ENCODE measurements around the gene LMCD1. TPM values are rescaled to one million over a fixed set of nuclear protein-coding genes. Genes with fewer than 3 reads are reported as not detected.

Gene LMCD1
- total RNA-seq, 2 experiments from 2014 or later: 3.0 to 4.3 TPM

GRCh38 chr3:8503871-8504610, 2.4 kb downstream of the LMCD1 start:
- Mint-ChIP-seq H3K36me3 (ENCODE audit: low read depth) (no peaks in the 10 kb centered on the region), H3K4me1 (peaks cover 15% of the 10 kb centered on the region), H3K27me3 (peaks cover 10% of the 10 kb centered on the region), H3K4me3 (no peak overlapping the region), H3K27ac (no peak overlapping the region), H3K9me3 (no peaks in the 10 kb centered on the region)
- ChIA-PET POLR2A (no interaction called here), CTCF (no interaction called here)
- DNase-seq: no peak

DNA sequence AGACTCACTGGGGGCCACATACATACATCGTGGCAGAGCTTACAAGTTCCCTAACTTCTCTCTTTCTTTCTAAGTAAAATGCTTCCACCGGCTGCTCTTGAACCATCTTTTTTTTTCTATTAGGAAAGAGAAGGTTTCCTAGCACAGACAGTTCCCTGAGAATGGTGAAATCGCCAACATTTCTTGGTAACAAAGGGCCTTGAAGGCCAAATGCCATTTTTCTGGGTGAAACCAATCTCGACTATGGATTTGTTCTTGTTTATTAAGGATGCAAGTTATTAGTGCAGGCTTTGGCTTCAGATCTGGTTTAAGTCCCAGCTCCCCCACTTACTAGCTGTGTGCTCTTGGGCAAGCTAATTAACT, 3.0 kb downstream of the LMCD1 start:
- peaks cover 15% of the 10 kb centered on the region for H3K4me1 Mint-ChIP-seq
- no peak for DNase-seq
- ChIA-PET POLR2A (no interaction called here), CTCF (no interaction called here)
- H3K27me3 Mint-ChIP-seq: peaks cover 10% of the 10 kb centered on the region
- H3K9me3 Mint-ChIP-seq: no peaks in the 10 kb centered on the region
- H3K36me3 Mint-ChIP-seq (ENCODE audit: low read depth): no peaks in the 10 kb centered on the region
- no peak overlapping the region for H3K4me3 Mint-ChIP-seq
- H3K27ac Mint-ChIP-seq: no peak overlapping the region

- peaks cover 15% of the 10 kb centered on the region for H3K4me1 Mint-ChIP-seq
- H3K4me3 Mint-ChIP-seq: no peak overlapping the region
- H3K27ac Mint-ChIP-seq: no peak overlapping the region
Measured at GRCh38 chr3:8505621-8506020, 4.0 kb downstream of the LMCD1 start.

GRCh38 chr3:8506571-8507061, 5.0 kb downstream of the LMCD1 start:
- ChIA-PET CTCF (no interaction called here), POLR2A (no interaction called here)

More at GRCh38 chr3:8505621-8506020, 4.0 kb downstream of the LMCD1 start:
- ChIA-PET CTCF (no interaction called here), POLR2A (no interaction called here)
- no peaks in the 10 kb centered on the region for H3K36me3 Mint-ChIP-seq (ENCODE audit: low read depth)
- H3K27me3 Mint-ChIP-seq: peaks cover 7% of the 10 kb centered on the region
- no peak for DNase-seq
- no peaks in the 10 kb centered on the region for H3K9me3 Mint-ChIP-seq

DNA sequence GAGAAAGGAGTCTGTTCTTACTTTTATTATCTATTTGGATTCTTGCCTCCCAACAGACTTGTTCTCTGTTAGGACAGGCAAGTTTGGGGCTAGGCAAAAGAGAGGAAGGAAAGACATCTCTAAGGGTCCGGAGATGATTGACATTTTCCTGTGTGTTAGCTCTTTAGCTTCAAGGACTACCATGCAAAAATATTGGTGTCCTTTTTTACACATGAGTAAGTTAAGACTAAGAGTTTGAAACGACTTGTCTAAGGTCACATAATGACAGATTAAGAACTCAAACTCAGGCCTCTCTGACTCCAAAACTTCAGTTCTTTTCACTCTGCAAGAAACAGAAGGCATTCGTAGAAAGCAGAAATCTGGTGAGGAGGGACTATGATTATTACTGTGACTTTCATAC, 5.9 kb downstream of the LMCD1 start:
- ChIA-PET POLR2A (no interaction called here), CTCF (no interaction called here)
- Mint-ChIP-seq H3K27ac (no peak overlapping the region), H3K27me3 (no peaks in the 10 kb centered on the region), H3K4me3 (no peak overlapping the region), H3K9me3 (no peaks in the 10 kb centered on the region), H3K36me3 (ENCODE audit: low read depth) (no peaks in the 10 kb centered on the region), H3K4me1 (peaks cover 7% of the 10 kb centered on the region)
- no peak for DNase-seq

More at GRCh38 chr3:8506571-8507061, 5.0 kb downstream of the LMCD1 start:
- H3K9me3 Mint-ChIP-seq: no peaks in the 10 kb centered on the region
- no peak overlapping the region for H3K4me3 Mint-ChIP-seq
- DNase-seq: no peak
- H3K36me3 Mint-ChIP-seq (ENCODE audit: low read depth): no peaks in the 10 kb centered on the region
- H3K4me1 Mint-ChIP-seq: peaks cover 10% of the 10 kb centered on the region
- peaks cover 2% of the 10 kb centered on the region for H3K27me3 Mint-ChIP-seq
- H3K27ac Mint-ChIP-seq: no peak overlapping the region

DNA sequence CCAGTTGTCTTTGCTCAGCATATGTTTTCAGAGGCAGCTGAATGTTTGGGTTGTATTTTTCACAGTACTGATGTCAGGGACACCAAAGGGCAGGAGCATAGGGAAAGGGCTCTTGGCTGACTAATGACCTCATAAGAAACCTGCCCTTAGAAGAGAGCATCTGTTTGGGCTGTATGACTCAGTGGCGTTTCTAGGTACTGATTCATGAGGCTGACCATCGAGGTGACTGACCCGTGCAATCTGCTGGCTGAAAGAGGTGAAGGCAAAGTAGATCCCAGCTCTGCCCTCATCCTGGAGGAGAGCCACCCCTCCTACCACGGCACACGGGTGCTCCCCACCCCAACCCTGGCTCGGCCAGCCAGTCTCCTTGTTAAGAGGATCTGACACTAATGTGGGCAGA, 8.3 kb downstream of the LMCD1 start:
- ChIA-PET CTCF (no interaction called here), POLR2A (no interaction called here)
- no peak for DNase-seq
- H3K4me1 Mint-ChIP-seq: no peaks in the 10 kb centered on the region
- H3K27me3 Mint-ChIP-seq: no peaks in the 10 kb centered on the region
- no peak overlapping the region for H3K4me3 Mint-ChIP-seq
- H3K27ac Mint-ChIP-seq: no peak overlapping the region
- no peaks in the 10 kb centered on the region for H3K9me3 Mint-ChIP-seq
- H3K36me3 Mint-ChIP-seq (ENCODE audit: low read depth): no peaks in the 10 kb centered on the region

GRCh38 chr3:8512234-8512633, 10.6 kb downstream of the LMCD1 start:
- ChIA-PET POLR2A (no interaction called here), CTCF (interaction anchor here (1.5 kb wide), 1 partner anchor 11 kb away, joined by 3 read pairs; the partner anchor contains the start of gene LMCD1)
- Mint-ChIP-seq H3K4me1 (no peaks in the 10 kb centered on the region), H3K9me3 (no peaks in the 10 kb centered on the region), H3K4me3 (no peak overlapping the region), H3K27ac (no peak overlapping the region), H3K27me3 (no peaks in the 10 kb centered on the region), H3K36me3 (ENCODE audit: low read depth) (no peaks in the 10 kb centered on the region)
- no peak for DNase-seq

DNA sequence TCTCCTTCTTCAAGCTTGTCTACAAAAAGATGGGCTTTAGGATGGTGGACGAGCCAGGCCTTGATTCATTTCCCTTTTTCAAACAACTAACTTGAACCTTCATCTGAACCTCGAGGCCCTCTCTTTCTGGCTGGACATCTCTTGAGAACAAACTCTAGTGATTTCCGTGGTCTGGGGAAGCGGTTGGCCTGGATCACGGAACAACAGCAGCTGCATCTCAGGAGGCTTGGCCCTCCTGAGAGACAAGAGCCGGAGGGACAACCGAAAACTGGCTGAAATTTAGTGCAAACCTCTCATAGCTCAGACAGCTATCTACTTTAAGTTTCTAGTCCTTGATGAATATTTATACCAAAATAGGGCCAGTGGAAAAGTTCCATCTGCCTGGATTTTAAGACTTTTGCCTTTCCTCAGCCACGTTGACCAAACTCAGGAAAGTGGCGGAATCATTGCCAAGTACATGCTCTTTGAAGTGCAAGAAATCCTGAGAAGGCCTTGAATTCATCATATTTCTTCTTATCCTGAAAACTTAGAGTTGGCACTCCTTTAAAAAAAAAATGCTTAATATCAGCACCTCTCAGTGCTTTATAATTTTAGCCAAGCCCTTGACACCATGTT, 14.5 kb downstream of the LMCD1 start:
- Mint-ChIP-seq H3K27me3 (no peaks in the 10 kb centered on the region), H3K27ac (no peak overlapping the region), H3K9me3 (no peaks in the 10 kb centered on the region), H3K36me3 (ENCODE audit: low read depth) (no peaks in the 10 kb centered on the region), H3K4me3 (no peak overlapping the region), H3K4me1 (no peaks in the 10 kb centered on the region)
- ChIA-PET CTCF (no interaction called here), POLR2A (no interaction called here)
- no peak for DNase-seq

DNA sequence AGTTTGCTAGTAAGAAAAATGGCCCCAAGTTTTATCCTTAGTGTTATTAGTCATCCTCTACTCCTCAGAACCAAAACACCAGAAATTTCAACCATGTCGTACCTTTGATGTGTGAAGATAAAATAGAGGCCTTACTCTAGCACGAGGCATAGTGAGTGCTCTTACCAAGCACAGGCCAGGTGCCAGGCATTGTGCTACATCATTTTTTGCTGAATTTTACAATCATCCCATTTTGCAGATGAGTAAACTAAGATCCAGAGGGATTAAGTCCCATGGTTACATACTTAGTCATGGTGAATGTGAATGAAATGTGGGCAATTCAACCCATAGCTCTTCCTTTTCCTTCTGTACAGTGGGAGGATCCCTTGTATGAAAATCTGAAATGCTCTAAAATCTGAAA, 15.2 kb downstream of the LMCD1 start:
- ChIA-PET CTCF (no interaction called here), POLR2A (no interaction called here)
- no peaks in the 10 kb centered on the region for H3K9me3 Mint-ChIP-seq
- H3K27ac Mint-ChIP-seq: no peak overlapping the region
- H3K4me1 Mint-ChIP-seq: no peaks in the 10 kb centered on the region
- H3K27me3 Mint-ChIP-seq: no peaks in the 10 kb centered on the region
- H3K4me3 Mint-ChIP-seq: no peak overlapping the region
- H3K36me3 Mint-ChIP-seq (ENCODE audit: low read depth): no peaks in the 10 kb centered on the region
- DNase-seq: no peak

DNA sequence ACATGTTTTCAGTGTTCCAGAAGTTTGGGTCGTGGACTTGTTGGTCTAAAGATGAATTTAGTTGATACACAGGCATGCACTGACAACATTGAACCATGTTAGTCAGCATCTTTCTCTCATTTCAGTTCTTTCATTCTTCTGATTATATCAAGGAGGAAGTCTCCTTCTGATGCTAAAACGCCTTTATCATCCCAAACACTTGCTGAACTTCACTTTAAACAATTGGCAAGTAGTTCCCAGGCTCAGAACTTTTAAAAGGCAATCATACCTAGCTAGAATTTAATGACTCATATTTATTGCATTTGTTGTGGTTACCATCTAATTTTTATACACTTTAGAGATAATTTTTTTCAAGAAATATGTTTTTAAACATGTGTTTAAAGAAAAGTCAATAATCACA, 15.9 kb downstream of the LMCD1 start:
- Mint-ChIP-seq H3K9me3 (no peaks in the 10 kb centered on the region), H3K27ac (no peak overlapping the region), H3K4me1 (no peaks in the 10 kb centered on the region), H3K27me3 (no peaks in the 10 kb centered on the region), H3K4me3 (no peak overlapping the region), H3K36me3 (ENCODE audit: low read depth) (no peaks in the 10 kb centered on the region)
- POLR2A ChIA-PET: no interaction called here
- CTCF ChIA-PET: no interaction called here
- no peak for DNase-seq

DNA sequence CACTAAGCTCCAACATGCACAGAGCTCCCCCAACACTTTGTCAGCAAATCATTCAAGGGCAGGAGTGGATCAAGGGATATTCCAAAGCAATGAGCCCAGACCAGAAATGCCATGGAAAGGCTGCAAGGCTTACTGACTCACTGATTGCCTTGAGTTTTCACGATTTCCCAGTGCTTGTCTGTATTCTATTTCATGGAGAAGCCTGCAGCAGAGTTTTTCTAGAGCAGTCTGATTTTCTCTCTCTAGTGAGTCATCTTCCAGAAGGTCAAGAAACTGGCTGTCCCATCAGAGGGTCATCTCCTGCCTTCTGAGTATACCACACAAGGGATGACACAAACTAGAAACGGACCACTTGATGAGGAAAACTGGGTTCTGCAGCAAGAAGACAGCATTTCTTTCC, 16.5 kb downstream of the LMCD1 start:
- Mint-ChIP-seq H3K27me3 (no peaks in the 10 kb centered on the region), H3K4me1 (peaks cover 3% of the 10 kb centered on the region), H3K9me3 (no peaks in the 10 kb centered on the region), H3K36me3 (ENCODE audit: low read depth) (peaks cover 3% of the 10 kb centered on the region), H3K27ac (no peak overlapping the region), H3K4me3 (no peak overlapping the region)
- POLR2A ChIA-PET: no interaction called here
- CTCF ChIA-PET: no interaction called here
- no peak for DNase-seq

DNA sequence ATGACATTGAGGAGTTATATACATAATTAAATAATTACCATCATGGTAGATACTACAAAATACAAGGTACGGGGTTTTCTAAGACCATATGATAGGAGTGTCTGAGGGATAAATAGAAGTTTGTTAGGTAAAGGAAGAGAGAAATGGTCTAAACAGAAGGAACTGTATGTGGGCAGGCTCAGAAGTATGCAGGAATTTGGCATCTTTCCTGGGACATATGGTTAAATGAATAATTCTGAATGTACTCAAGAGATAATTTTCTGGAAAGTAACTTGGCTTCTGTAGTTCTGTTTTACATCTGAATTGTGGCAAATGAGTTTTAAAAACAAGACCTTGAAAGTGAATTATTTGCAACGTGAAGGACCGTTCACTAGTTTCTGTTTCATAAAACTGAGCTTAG, 17.5 kb downstream of the LMCD1 start:
- POLR2A ChIA-PET: no interaction called here
- no peak overlapping the region for H3K27ac Mint-ChIP-seq
- no peak overlapping the region for H3K4me3 Mint-ChIP-seq
- no peak for DNase-seq
- CTCF ChIA-PET: no interaction called here
- no peaks in the 10 kb centered on the region for H3K9me3 Mint-ChIP-seq
- no peaks in the 10 kb centered on the region for H3K27me3 Mint-ChIP-seq
- peaks cover 12% of the 10 kb centered on the region for H3K4me1 Mint-ChIP-seq
- peaks cover 3% of the 10 kb centered on the region for H3K36me3 Mint-ChIP-seq (ENCODE audit: low read depth)

DNA sequence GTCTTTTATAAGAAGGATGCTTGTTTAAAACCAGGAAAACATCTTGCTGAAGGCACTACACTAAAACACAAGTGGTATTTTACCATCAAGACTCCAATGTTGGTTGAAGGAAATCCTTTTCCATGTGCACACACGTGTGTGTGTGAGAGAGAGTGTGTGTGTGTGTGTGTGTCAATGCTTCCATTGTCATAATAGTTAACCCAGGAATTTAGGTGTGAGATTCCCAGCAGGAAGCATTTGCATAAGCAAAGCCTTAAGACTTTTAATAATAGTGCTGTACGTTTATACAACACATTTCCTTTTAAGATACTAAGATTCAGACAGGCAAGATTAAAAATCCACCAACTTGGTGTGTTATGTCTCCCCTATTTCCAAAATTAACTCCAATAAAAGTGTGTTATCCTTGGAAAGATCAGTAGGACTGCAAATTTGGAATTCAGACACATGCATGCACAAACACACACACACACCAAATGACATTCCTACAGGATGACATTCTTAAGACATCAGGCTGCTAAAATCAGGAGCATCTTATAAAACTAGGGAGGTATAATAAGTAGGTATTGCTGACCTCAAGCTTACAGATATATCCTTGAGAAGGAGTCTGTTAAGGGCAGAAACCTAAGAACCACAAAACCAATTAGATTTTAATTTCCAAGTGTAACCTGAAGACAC, 18.3 kb downstream of the LMCD1 start:
- peaks cover 19% of the 10 kb centered on the region for H3K4me1 Mint-ChIP-seq
- no peaks in the 10 kb centered on the region for H3K27me3 Mint-ChIP-seq
- peaks cover 3% of the 10 kb centered on the region for H3K36me3 Mint-ChIP-seq (ENCODE audit: low read depth)
- POLR2A ChIA-PET: no interaction called here
- no peaks in the 10 kb centered on the region for H3K9me3 Mint-ChIP-seq
- CTCF ChIA-PET: no interaction called here
- H3K27ac Mint-ChIP-seq: no peak overlapping the region
- no peak overlapping the region for H3K4me3 Mint-ChIP-seq
- DNase-seq: no peak
